Measurements from ENCODE around the gene TALDO1. TPM values are rescaled to one million over a fixed set of nuclear protein-coding genes. Genes with fewer than 3 reads are reported as not detected.

The TALDO1 gene
- total RNA-seq, 1 donor from 2014 or later: 207 TPM

GRCh38 chr11:764322-765024 is 17.2 kb downstream of the TALDO1 start:
- H3K36me3 ChIP-seq (ENCODE audit: control insufficient read depth, insufficient read depth, low read length): peaks cover 8% of the 10 kb centered on the region
- H3K4me3 ChIP-seq (ENCODE audit: low read depth, low read length): no peak overlapping the region
- H3K27me3 ChIP-seq (ENCODE audit: control insufficient read depth, insufficient read depth, low read length): no peaks in the 10 kb centered on the region
- TF ChIP-seq CTCF (IDR thresholded peaks at IDR 0.05; ENCODE audit: insufficient read depth, low read length, poor library complexity, severe bottlenecking): no peak
- no peak for DNase-seq (ENCODE audit: low read depth)

- no peak overlapping the region for H3K4me3 ChIP-seq (ENCODE audit: low read depth, low read length)
- H3K36me3 ChIP-seq (ENCODE audit: control insufficient read depth, insufficient read depth, low read length): peaks cover 8% of the 10 kb centered on the region
- DNase-seq (ENCODE audit: low read depth): no peak
- peak; percentile 77 for TF ChIP-seq CTCF (IDR thresholded peaks at IDR 0.05; ENCODE audit: insufficient read depth, low read length, poor library complexity, severe bottlenecking)
- no peaks in the 10 kb centered on the region for H3K27me3 ChIP-seq (ENCODE audit: control insufficient read depth, insufficient read depth, low read length)
Observed at GRCh38 chr11:765025-765801, 17.9 kb downstream of the TALDO1 start.

- DNase-seq (ENCODE audit: low read depth): no peak
- Histone ChIP-seq H3K4me3 (ENCODE audit: low read depth, low read length) (no peak overlapping the region), H3K36me3 (ENCODE audit: control insufficient read depth, insufficient read depth, low read length) (peaks cover 8% of the 10 kb centered on the region), H3K27me3 (ENCODE audit: control insufficient read depth, insufficient read depth, low read length) (no peaks in the 10 kb centered on the region)
- no peak for TF ChIP-seq CTCF (IDR thresholded peaks at IDR 0.05; ENCODE audit: insufficient read depth, low read length, poor library complexity, severe bottlenecking)
Observed at GRCh38 chr11:765802-766091, 18.5 kb downstream of the TALDO1 start.

GRCh38 chr11:766106-766935 is 19.1 kb downstream of the TALDO1 start:
- Histone ChIP-seq H3K27me3 (ENCODE audit: control insufficient read depth, insufficient read depth, low read length) (no peaks in the 10 kb centered on the region), H3K36me3 (ENCODE audit: control insufficient read depth, insufficient read depth, low read length) (peaks cover 8% of the 10 kb centered on the region), H3K4me3 (ENCODE audit: low read depth, low read length) (no peak overlapping the region)
- no peak for DNase-seq (ENCODE audit: low read depth)
- no peak for TF ChIP-seq CTCF (IDR thresholded peaks at IDR 0.05; ENCODE audit: insufficient read depth, low read length, poor library complexity, severe bottlenecking)

GRCh38 chr11:766936-767210 is 19.6 kb downstream of the TALDO1 start:
- no peak for TF ChIP-seq CTCF (IDR thresholded peaks at IDR 0.05; ENCODE audit: insufficient read depth, low read length, poor library complexity, severe bottlenecking)
- no peak for DNase-seq (ENCODE audit: low read depth)
- Histone ChIP-seq H3K4me3 (ENCODE audit: low read depth, low read length) (no peak overlapping the region), H3K27me3 (ENCODE audit: control insufficient read depth, insufficient read depth, low read length) (no peaks in the 10 kb centered on the region), H3K36me3 (ENCODE audit: control insufficient read depth, insufficient read depth, low read length) (peaks cover 8% of the 10 kb centered on the region)

Data from kidney epithelial cell (primary cell).